GM12865 (cell line): ENCODE data around the gene PCDH8.

Experiments
- DNase-seq: peaks from one replicate; pipeline ENCODE4 v3.0.0; 2010; ENCODE audit warnings: low read depth
- H3K4me3 ChIP-seq: 2 replicates; pipeline ENCODE4 v1.5.1; 2011; ENCODE audit warnings: mild to moderate bottlenecking, low read depth, low read length, control low read depth
- TF ChIP-seq, protein P1 (sequence below): IDR thresholded peaks from 2 replicates; pipeline ENCODE4 v1.5.1; 2011; ENCODE audit warnings: low read length, control low read depth, low read depth, inconsistent platforms; ENCODE audit not compliant: insufficient read depth; ENCODE audit errors: missing control alignments

Gene PCDH8

DNA sequence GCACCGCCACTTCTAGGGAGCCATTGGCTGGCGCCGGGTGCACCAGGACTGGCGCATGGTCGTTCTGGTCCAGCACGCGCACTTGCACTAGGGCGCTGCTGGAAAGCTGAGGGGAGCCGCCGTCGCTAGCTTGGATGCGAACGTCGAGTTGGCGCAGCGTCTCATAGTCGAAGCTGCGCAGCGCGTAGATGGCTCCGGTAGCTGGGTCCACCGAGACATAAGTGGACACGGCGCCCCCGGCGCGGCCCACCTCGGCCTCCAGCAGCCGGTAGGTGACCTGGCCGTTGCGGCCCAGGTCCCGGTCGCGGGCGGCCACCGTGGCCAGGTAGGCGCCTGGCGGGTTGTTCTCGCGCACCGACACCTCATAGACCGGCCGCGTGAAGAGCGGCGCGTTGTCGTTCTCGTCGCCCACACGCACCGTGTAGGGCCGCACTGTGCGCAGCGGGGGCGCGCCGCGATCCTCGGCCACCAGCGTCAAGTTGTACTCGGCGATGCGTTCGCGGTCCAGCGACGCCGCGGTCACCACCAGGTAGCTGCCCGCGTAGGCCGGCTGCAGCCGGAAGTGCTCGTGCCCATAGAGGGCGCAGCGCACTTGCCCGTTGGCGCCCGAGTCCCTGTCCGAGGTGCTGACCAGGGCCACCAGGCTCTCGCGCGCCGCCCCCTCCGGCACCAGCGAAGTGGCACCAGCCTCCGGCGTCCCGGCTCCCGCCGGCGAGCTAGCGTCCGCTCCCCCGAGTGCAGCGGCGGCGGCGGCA is 1.7 kb downstream of the PCDH8 start:
- no peak for DNase-seq
- no peak overlapping the region for H3K4me3 ChIP-seq
- TF ChIP-seq, protein P1, sequence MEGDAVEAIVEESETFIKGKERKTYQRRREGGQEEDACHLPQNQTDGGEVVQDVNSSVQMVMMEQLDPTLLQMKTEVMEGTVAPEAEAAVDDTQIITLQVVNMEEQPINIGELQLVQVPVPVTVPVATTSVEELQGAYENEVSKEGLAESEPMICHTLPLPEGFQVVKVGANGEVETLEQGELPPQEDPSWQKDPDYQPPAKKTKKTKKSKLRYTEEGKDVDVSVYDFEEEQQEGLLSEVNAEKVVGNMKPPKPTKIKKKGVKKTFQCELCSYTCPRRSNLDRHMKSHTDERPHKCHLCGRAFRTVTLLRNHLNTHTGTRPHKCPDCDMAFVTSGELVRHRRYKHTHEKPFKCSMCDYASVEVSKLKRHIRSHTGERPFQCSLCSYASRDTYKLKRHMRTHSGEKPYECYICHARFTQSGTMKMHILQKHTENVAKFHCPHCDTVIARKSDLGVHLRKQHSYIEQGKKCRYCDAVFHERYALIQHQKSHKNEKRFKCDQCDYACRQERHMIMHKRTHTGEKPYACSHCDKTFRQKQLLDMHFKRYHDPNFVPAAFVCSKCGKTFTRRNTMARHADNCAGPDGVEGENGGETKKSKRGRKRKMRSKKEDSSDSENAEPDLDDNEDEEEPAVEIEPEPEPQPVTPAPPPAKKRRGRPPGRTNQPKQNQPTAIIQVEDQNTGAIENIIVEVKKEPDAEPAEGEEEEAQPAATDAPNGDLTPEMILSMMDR: no peak

DNA sequence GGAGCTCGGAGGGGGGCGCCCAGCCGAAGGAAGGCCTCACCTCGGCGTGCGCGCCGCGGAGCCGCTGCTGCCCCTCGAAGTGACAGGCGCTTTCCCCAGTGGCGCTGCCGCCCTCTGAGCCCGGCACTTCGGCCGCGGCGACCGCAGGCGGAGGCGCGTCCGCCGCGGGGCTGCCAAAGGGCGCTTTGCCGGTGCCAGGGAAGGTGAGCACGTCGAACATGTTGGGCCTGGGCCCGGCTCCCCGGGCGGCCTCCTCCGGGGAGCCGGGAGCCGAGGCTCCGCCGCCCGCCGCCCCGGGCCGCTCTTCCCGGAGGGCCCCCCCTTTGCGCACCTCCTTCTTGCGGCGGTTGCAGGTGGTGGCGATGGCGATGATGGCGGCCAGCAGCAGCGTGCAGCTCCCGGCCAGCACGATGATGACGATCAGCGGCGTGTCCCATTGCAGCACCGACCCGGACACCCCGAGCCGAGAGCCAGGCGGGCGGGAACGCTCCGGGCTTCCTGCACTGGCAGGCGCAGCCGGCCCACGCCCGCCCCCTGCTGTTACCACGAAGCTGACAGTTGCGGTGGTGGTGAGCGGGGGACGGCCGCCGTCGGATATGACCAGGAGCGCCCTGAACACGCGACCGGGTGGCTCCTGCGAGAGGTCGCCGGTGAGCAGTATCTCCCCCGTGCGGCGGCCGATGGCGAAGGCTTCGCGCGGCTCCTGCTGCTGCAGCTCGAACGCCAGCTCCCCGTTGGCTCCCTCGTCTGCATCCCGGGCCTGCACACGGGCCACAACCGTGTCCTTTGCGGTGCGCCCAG is 2.5 kb downstream of the PCDH8 start:
- TF ChIP-seq, protein P1: no peak
- no peak for DNase-seq
- no peak overlapping the region for H3K4me3 ChIP-seq

DNA sequence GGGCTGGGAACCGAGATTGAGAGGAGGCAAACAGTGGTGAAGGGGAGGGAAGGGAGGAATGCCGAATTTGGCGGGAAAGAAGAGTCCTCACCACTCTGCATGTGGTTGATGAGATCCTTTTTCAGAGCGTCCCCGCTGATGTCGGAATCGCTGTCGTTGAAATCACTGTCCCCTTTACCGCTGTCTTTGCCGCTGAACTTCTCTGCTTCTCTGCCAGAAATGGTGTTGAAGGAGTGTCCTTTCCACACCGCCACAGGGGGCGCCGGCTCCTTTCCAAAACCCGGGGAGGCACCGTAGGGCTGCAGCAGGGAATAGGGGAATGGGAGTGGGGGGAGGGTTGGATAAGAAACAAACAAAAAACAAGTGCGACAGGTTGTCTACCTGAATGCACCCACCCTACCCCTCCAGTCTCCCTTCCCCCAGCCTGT is 3.1 kb downstream of the PCDH8 start:
- TF ChIP-seq, protein P1: peak; percentile 11
- DNase-seq: no peak
- no peak overlapping the region for H3K4me3 ChIP-seq

DNA sequence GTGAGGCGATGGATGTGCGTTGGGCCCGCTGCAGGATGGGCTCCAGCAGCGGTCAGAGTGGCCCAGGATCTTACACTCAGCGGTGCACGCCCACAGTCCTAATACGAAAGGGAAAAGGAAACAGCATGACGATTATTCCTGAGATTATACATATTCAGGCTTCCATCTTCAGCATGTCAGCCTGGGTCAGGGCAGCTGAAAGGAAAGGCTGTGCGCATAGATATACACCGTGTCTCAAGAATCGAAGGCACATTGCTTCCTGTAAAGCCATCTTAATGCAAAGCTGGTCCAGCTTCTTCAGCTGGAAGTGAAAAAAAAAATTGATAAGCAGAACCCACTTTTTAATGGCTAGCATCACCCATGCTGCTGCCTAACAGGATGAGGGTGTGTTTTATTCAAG is 3.6 kb downstream of the PCDH8 start:
- TF ChIP-seq, protein P1: no peak
- DNase-seq: no peak
- H3K4me3 ChIP-seq: no peak overlapping the region

DNA sequence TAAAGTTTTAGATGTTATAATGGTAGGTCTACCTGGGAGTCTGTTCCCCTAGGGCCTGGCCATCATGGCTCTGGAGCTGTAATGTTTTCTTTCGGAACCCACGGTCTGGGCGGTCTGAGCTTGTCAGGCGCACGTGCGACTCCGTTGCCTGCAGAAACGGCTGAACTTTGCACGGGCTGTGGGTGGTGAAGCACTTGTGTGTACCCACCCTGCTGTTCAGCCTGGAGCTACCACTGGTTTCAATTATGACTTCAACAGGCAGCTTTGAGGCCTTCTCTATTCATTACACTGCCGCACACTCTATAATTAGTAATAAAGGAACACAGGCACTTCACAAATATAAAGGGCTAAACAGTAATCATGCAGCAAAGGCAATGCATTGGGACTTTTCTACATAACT is 6.0 kb downstream of the PCDH8 start:
- no peak for DNase-seq
- TF ChIP-seq, protein P1: no peak
- no peak overlapping the region for H3K4me3 ChIP-seq

DNA sequence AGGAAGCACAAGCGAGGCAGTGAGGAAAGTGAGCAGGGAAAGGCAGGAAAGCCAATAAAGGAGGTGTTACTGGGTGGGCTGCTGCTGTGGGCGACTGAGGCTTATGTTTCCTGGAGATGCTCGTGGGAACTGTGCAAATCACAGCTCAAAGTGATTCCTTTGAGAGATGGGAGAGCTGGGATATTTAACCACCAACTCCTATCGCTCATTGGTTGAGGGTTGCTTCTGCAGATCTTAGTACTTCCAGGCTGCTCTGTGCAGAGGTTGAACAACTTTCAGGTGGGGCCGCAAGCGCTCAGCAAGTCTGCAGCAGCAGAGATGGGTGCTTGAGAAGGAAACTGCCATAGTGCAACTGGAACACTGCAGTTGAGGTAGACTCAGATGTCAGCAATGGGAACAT is 8.4 kb downstream of the PCDH8 start:
- TF ChIP-seq, protein P1: no peak
- H3K4me3 ChIP-seq: no peak overlapping the region
- no peak for DNase-seq
